Measurements from ENCODE around the gene TNNC1. TPM values are rescaled to one million over a fixed set of nuclear protein-coding genes. Genes with fewer than 3 reads are reported as not detected.

The TNNC1 gene
- total and polyA plus RNA-seq, 9 of the 15 experiments (the other 6 are each of a cell fraction or from before 2014, with no cell fraction given) = 0.08 to 0.85 (median 0.42) TPM; not detected in 4

- TF ChIP-seq ZNF318 (IDR thresholded peaks at IDR 0.05; ENCODE audit: borderline replicate concordance in 1 of 2, low read depth in 1 of 2) (no peak), CHAMP1 (IDR thresholded peaks at IDR 0.05) (no peak), MEF2D (tag; conservative IDR thresholded peaks at IDR 0.05; ENCODE audit: low read depth) (no peak), SRSF3 (IDR thresholded peaks at IDR 0.05; ENCODE audit: insufficient read depth, low read length) (no peak), ZFPM2 (CRISPR knock-in tag; IDR thresholded peaks at IDR 0.05) (no peak), TCF7 (IDR thresholded peaks at IDR 0.05; ENCODE audit: borderline replicate concordance) (no peak), BHLHE40 (IDR thresholded peaks at IDR 0.05; ENCODE audit: low read length) (no peak), CBX3 (IDR thresholded peaks at IDR 0.05; ENCODE audit: borderline replicate concordance in 1 of 2, low read length in 2 of 2) (0 out of 3 replicates have a peak, but pooled peaks of 1 of the 2 experiments have one; percentile 19), MCM2 (IDR thresholded peaks at IDR 0.05; ENCODE audit: low read depth) (no peak), ZNF76 (CRISPR knock-in tag; IDR thresholded peaks at IDR 0.05; ENCODE audit: borderline replicate concordance) (no peak), BCL6 (CRISPR knock-in tag; IDR thresholded peaks at IDR 0.05) (no peak), CLOCK (CRISPR knock-in tag; IDR thresholded peaks at IDR 0.05; ENCODE audit: borderline replicate concordance) (no peak), NFXL1 (CRISPR knock-in tag; IDR thresholded peaks at IDR 0.05) (no peak), NFE2L1 (tag; IDR thresholded peaks at IDR 0.05; ENCODE audit: borderline replicate concordance, low read depth) (no peak)
Measured at GRCh38 chr3:52481819-52482521, 28.1 kb upstream of the TNNC1 start (continued).

All from K562 (cell line).